ENCODE data around the gene MTX1. TPM values are rescaled to one million over a fixed set of nuclear protein-coding genes. Genes with fewer than 3 reads are reported as not detected.
A peak's percentile ranks its signal among the peaks of the same experiment; 100 is the strongest.

The MTX1 gene
- total RNA-seq, 2 donors from 2014 or later: 16.2 to 27.0 TPM

- no peaks in the 10 kb centered on the region for H3K9me3 ChIP-seq
- peak in 1 of 2 donors; percentile 31 for TF ChIP-seq CTCF (IDR thresholded peaks at IDR 0.05)
- H3K4me1 ChIP-seq: peaks cover 0 to 27% of the 10 kb centered on the region in 2 donors
- peak; percentile 55 for DNase-seq (ENCODE audit: low spot score)
- peak within 1 kb of the TSS; percentile 96 for H3K27ac ChIP-seq
- H3K27me3 ChIP-seq: peaks cover 0 to 8% of the 10 kb centered on the region in 2 donors
- peaks cover 15% of the 10 kb centered on the region for H3K36me3 ChIP-seq
- peak within 1 kb of the TSS; percentile 88 to 93 for H3K4me3 ChIP-seq
Measured at GRCh38 chr1:155173478-155174323, 34.8 kb upstream of the MTX1 start, which contains the start of gene TRIM46. Gene TRIM46, plus strand, starts transcription at chr1:155173849. Its CDS starts 118 bp downstream, at chr1:155173967.

- Histone ChIP-seq H3K4me1 (peaks cover 0 to 27% of the 10 kb centered on the region in 2 donors), H3K4me3 (peak overlapping the region in 1 of 2 donors; percentile 88), H3K36me3 (peaks cover 6% of the 10 kb centered on the region), H3K27ac (no peak overlapping the region), H3K9me3 (no peaks in the 10 kb centered on the region), H3K27me3 (peaks cover 0 to 8% of the 10 kb centered on the region in 2 donors)
- no peak for TF ChIP-seq CTCF (IDR thresholded peaks at IDR 0.05)
- DNase-seq (ENCODE audit: low spot score): peak; percentile 57
Measured at GRCh38 chr1:155174324-155175280, 33.9 kb upstream of the MTX1 start.

GRCh38 chr1:155175281-155175926 lies 33.1 kb upstream of the MTX1 start:
- Histone ChIP-seq H3K4me1 (peaks cover 0 to 27% of the 10 kb centered on the region in 2 donors), H3K4me3 (no peak overlapping the region), H3K9me3 (no peaks in the 10 kb centered on the region), H3K36me3 (no peaks in the 10 kb centered on the region), H3K27me3 (peaks cover 0 to 8% of the 10 kb centered on the region in 2 donors), H3K27ac (no peak overlapping the region)
- no peak for DNase-seq (ENCODE audit: low spot score)
- TF ChIP-seq CTCF (IDR thresholded peaks at IDR 0.05): no peak

GRCh38 chr1:155175927-155176371 lies 32.5 kb upstream of the MTX1 start:
- no peak for TF ChIP-seq CTCF (IDR thresholded peaks at IDR 0.05)
- Histone ChIP-seq H3K4me1 (peaks cover 0 to 27% of the 10 kb centered on the region in 2 donors), H3K27me3 (peaks cover 0 to 8% of the 10 kb centered on the region in 2 donors), H3K4me3 (no peak overlapping the region), H3K36me3 (no peaks in the 10 kb centered on the region), H3K9me3 (no peaks in the 10 kb centered on the region), H3K27ac (no peak overlapping the region)
- no peak for DNase-seq (ENCODE audit: low spot score)

GRCh38 chr1:155176544-155177071 lies 31.9 kb upstream of the MTX1 start:
- Histone ChIP-seq H3K27ac (no peak overlapping the region), H3K36me3 (no peaks in the 10 kb centered on the region), H3K4me3 (no peak overlapping the region), H3K4me1 (peaks cover 0 to 27% of the 10 kb centered on the region in 2 donors), H3K27me3 (peaks cover 0 to 8% of the 10 kb centered on the region in 2 donors), H3K9me3 (no peaks in the 10 kb centered on the region)
- TF ChIP-seq CTCF (IDR thresholded peaks at IDR 0.05): peak; percentile 78 to 95
- peak; percentile 87 for DNase-seq (ENCODE audit: low spot score)

Measured in right atrium auricular region (tissue), 2 donors.